ENCODE data around the gene RAET1G. TPM values are rescaled to one million over a fixed set of nuclear protein-coding genes. Genes with fewer than 3 reads are reported as not detected.
A peak's percentile ranks its signal among the peaks of the same experiment; 100 is the strongest.
"Not testable (repeated sequence)": the region's sequence is repeated elsewhere in the genome, so short reads cannot be mapped to it uniquely, and the experiment has no call there.

The RAET1G gene
- total and polyA plus RNA-seq, 9 of the 15 experiments (the other 6 are each of a cell fraction or from before 2014, with no cell fraction given): 0.11 TPM; not detected in 8

- H3K36me3 ChIP-seq (ENCODE audit: control insufficient read depth, insufficient read depth, low read length); POLR2A ChIA-PET; H3K79me2 ChIP-seq (ENCODE audit: control insufficient read depth, insufficient read depth, low read length); H4K20me1 ChIP-seq (replicated peaks; ENCODE audit: control insufficient read depth, insufficient read depth, low read length); H3K9me1 ChIP-seq (ENCODE audit: control insufficient read depth, insufficient read depth, low read length); H3K9me3 ChIP-seq (replicated peaks; ENCODE audit: control insufficient read depth, insufficient read depth, low read depth, low read length); BruUV-seq (replicated peaks); DNase-seq (ENCODE audit: extremely low read depth in 1 of 4, low spot score in 3 of 4); H3K27ac ChIP-seq (ENCODE audit: extremely low read depth, low read depth, low read length): not testable (repeated sequence)
- Histone ChIP-seq H3K4me2 (ENCODE audit: insufficient read depth, low read length) (peak overlapping the region; percentile 51), H3K4me3 (peak overlapping the region; percentile 19), H3K9ac (ENCODE audit: insufficient read depth in 1 of 2, low read depth in 2 of 2, low read length in 2 of 2) (peak overlapping the region in 1 of 2 experiments; percentile 87; a peak in 2 of 4 replicates), H3K27me3 (ENCODE audit: control insufficient read depth in 2 of 2, insufficient read depth in 2 of 2, low read length in 2 of 2) (peaks cover 14 to 65% of the 10 kb centered on the region in 2 experiments; a peak in 4 of 5 replicates), H3K4me1 (replicated peaks in 1 of 2; ENCODE audit: control insufficient read depth in 2 of 2, insufficient read depth in 2 of 2, low read length in 2 of 2) (peaks cover 0 to 26% of the 10 kb centered on the region in 2 experiments; a peak in 2 of 5 replicates), H2AFZ (ENCODE audit: low read depth, low read length) (peak overlapping the region; percentile 83)
- intact Hi-C loops (cut with micrococcal nuclease) (loop anchor here (10.0 kb wide), 1 partner anchor 337 kb away; no protein-coding TSS in a partner anchor), in situ Hi-C loops (cut with MboI) (loop anchor here (5.0 kb wide), 1 partner anchor 69 kb away; no protein-coding TSS in a partner anchor)
- CTCF ChIA-PET (ENCODE audit: low intra/inter-chr PET ratio): interaction anchor here (0.6 to 5.1 kb wide), 2 partner anchors 79 to 116 kb away, joined by 3 to 70 read pairs; no protein-coding TSS in a partner anchor
- 3% methylated on average over 12 of the region's 20 CpGs for WGBS (ENCODE audit: insufficient coverage, low coverage, missing lambda C conversion rate)
- TF ChIP-seq MAZ (CRISPR knock-in tag; conservative IDR thresholded peaks at IDR 0.05 in 1 of 2, IDR thresholded peaks at IDR 0.05 in 1 of 2): peak in 1 of 2 experiments; percentile 14; a peak in 1 of 4 replicates
- TF ChIP-seq CTBP1 (IDR thresholded peaks at IDR 0.05; ENCODE audit: borderline replicate concordance): 0 out of 2 replicates have a peak, but pooled peaks have one; percentile 9
- ATAC-seq (peak; percentile 83), FAIRE-seq (peak; percentile 79)
Measured at GRCh38 chr6:149938013-149938570, 15.2 kb upstream of the RAET1G start.

DNA sequence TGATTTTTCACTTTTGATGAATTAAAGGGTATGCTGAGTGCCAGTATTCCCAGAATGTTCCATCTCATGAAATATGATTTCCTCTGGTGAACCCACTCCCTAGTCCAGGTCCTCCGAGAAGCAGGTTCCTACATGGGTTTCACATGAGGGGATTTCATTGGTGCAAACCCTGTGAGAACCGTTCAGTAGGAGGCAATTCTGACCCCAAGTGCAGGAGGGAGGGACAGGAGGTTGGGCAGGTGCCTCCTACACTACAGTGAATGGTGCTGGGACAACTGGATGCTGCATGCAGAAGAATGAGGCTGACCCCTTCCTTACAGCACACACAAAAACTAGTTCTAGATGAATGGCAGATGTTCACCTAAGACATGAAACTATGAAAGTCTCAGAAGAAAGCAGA, 13.8 kb upstream of the RAET1G start:
- POLR2A ChIA-PET: no interaction called here
- no peak overlapping the region for H3K4me2 ChIP-seq (ENCODE audit: insufficient read depth, low read length)
- no peak overlapping the region for H3K4me3 ChIP-seq
- in situ Hi-C loops (cut with MboI): loop anchor here (5.0 kb wide), 1 partner anchor 71 kb away; no protein-coding TSS in a partner anchor
- FAIRE-seq (no peak), DNase-seq (ENCODE audit: extremely low read depth in 1 of 4, low spot score in 3 of 4) (no peak), ATAC-seq (no peak)
- no TSS peak for BruUV-seq (replicated peaks)
- TF ChIP-seq ZFP30 (CRISPR knock-in tag; IDR thresholded peaks at IDR 0.05; ENCODE audit: borderline replicate concordance): no peak
- no peak for TF ChIP-seq ZNF3 (CRISPR knock-in tag; IDR thresholded peaks at IDR 0.05)
- TF ChIP-seq MAX (CRISPR knock-in tag; IDR thresholded peaks at IDR 0.05): no peak
- no peak for TF ChIP-seq SAFB2 (IDR thresholded peaks at IDR 0.05; ENCODE audit: borderline replicate concordance, low read depth, low read length, severe bottlenecking)
- TF ChIP-seq ZNF316 (IDR thresholded peaks at IDR 0.05): no peak
- TF ChIP-seq E2F4 (CRISPR knock-in tag; IDR thresholded peaks at IDR 0.05; ENCODE audit: low read depth): no peak
- TF ChIP-seq ZNF436 (CRISPR knock-in tag; IDR thresholded peaks at IDR 0.05): no peak
- H4K20me1 ChIP-seq (replicated peaks; ENCODE audit: control insufficient read depth, insufficient read depth, low read length): no peaks in the 10 kb centered on the region
- no peak overlapping the region for H3K9ac ChIP-seq (ENCODE audit: insufficient read depth in 1 of 2, low read depth in 2 of 2, low read length in 2 of 2)
- H3K36me3 ChIP-seq (ENCODE audit: control insufficient read depth, insufficient read depth, low read length): no peaks in the 10 kb centered on the region
- no peak overlapping the region for H2AFZ ChIP-seq (ENCODE audit: low read depth, low read length)
- H3K79me2 ChIP-seq (ENCODE audit: control insufficient read depth, insufficient read depth, low read length): no peaks in the 10 kb centered on the region
- intact Hi-C loops (cut with micrococcal nuclease): loop anchor here (10.0 kb wide), 1 partner anchor 338 kb away; no protein-coding TSS in a partner anchor
- H3K27me3 ChIP-seq (ENCODE audit: control insufficient read depth in 2 of 2, insufficient read depth in 2 of 2, low read length in 2 of 2): peaks cover 15 to 54% of the 10 kb centered on the region in 2 experiments; a peak in 4 of 5 replicates
- H3K9me3 ChIP-seq (replicated peaks; ENCODE audit: control insufficient read depth, insufficient read depth, low read depth, low read length): no peaks in the 10 kb centered on the region
- H3K4me1 ChIP-seq (replicated peaks in 1 of 2; ENCODE audit: control insufficient read depth in 2 of 2, insufficient read depth in 2 of 2, low read length in 2 of 2): peaks cover 0 to 17% of the 10 kb centered on the region in 2 experiments; a peak in 2 of 5 replicates
- CTCF ChIA-PET (ENCODE audit: low intra/inter-chr PET ratio): interaction anchor here (5.1 kb wide), 1 partner anchor 80 kb away, joined by 70 read pairs; no protein-coding TSS in a partner anchor
- no peaks in the 10 kb centered on the region for H3K9me1 ChIP-seq (ENCODE audit: control insufficient read depth, insufficient read depth, low read length)
- no peak overlapping the region for H3K27ac ChIP-seq (ENCODE audit: extremely low read depth, low read depth, low read length)
- 0% methylated on average over 2 of the region's 2 CpGs for WGBS (ENCODE audit: insufficient coverage, low coverage, missing lambda C conversion rate)
